ENCODE measurements around the gene HYAL4. TPM values are rescaled to one million over a fixed set of nuclear protein-coding genes. Genes with fewer than 3 reads are reported as not detected.
"Not testable (repeated sequence)": the region's sequence is repeated elsewhere in the genome, so short reads cannot be mapped to it uniquely, and the experiment has no call there.

Gene HYAL4
- total and polyA plus RNA-seq, 10 donors: 0.26 TPM; not detected in 9

GRCh38 chr7:123881300-123881699 lies 36.3 kb downstream of the HYAL4 start:
- no peak overlapping the region for H3K27ac ChIP-seq
- intact Hi-C loops (cut with DNase I; ENCODE audit: low total_unique reads): no loop called here
- 66 to 91% (median 85%) methylated on average over 2 of the region's 2 CpGs for WGBS, 5 donors
- no peak overlapping the region for H3K4me3 ChIP-seq
- no peaks in the 10 kb centered on the region for H3K4me1 ChIP-seq
- no peaks in the 10 kb centered on the region for H3K27me3 ChIP-seq (replicated peaks in 1 of 7)
- no peak for TF ChIP-seq CTCF (IDR thresholded peaks at IDR 0.05 in 8 of 11, conservative IDR thresholded peaks at IDR 0.05 in 3 of 11)
- no peak for TF ChIP-seq POLR2AphosphoS5 (IDR thresholded peaks at IDR 0.05)
- TF ChIP-seq POLR2A (IDR thresholded peaks at IDR 0.05): no peak
- H3K36me3 ChIP-seq: no peaks in the 10 kb centered on the region
- no peaks in the 10 kb centered on the region for H3K9me3 ChIP-seq
- no peak for DNase-seq

GRCh38 chr7:123883154-123883553 lies 38.2 kb downstream of the HYAL4 start:
- H3K27ac ChIP-seq: no peak overlapping the region
- no peak overlapping the region for H3K4me3 ChIP-seq
- TF ChIP-seq POLR2A (IDR thresholded peaks at IDR 0.05) (no peak), POLR2AphosphoS5 (IDR thresholded peaks at IDR 0.05) (no peak)
- no peaks in the 10 kb centered on the region for H3K36me3 ChIP-seq
- DNase-seq: no peak
- no peaks in the 10 kb centered on the region for H3K4me1 ChIP-seq
- H3K27me3 ChIP-seq (replicated peaks in 1 of 7): no peaks in the 10 kb centered on the region
- H3K9me3 ChIP-seq: no peaks in the 10 kb centered on the region
- intact Hi-C loops (cut with DNase I; ENCODE audit: low total_unique reads): no loop called here

- Histone ChIP-seq H3K36me3 (no peaks in the 10 kb centered on the region), H3K27me3 (replicated peaks in 1 of 7) (no peaks in the 10 kb centered on the region), H3K4me3 (no peak overlapping the region), H3K4me1 (no peaks in the 10 kb centered on the region), H3K9me3 (peaks cover 0 to 26% (median 8%) of the 10 kb centered on the region in 8 donors), H3K27ac (no peak overlapping the region)
- TF ChIP-seq CTCF (IDR thresholded peaks at IDR 0.05 in 8 of 11, conservative IDR thresholded peaks at IDR 0.05 in 3 of 11) (no peak), POLR2A (IDR thresholded peaks at IDR 0.05) (no peak), POLR2AphosphoS5 (IDR thresholded peaks at IDR 0.05) (no peak)
- DNase-seq: no peak
- intact Hi-C loops (cut with DNase I; ENCODE audit: low total_unique reads): no loop called here
Observed at GRCh38 chr7:123888192-123888591, 43.2 kb downstream of the HYAL4 start.

GRCh38 chr7:123894753-123895152 lies 49.8 kb downstream of the HYAL4 start:
- H3K27me3 ChIP-seq (replicated peaks in 1 of 7); H3K4me3 ChIP-seq; intact Hi-C loops (cut with DNase I; ENCODE audit: low total_unique reads); H3K27ac ChIP-seq; DNase-seq; H3K4me1 ChIP-seq; H3K36me3 ChIP-seq: not testable (repeated sequence)
- WGBS, 5 donors: 90 to 95% (median 91%) methylated on average over 7 to 10 of the region's 10 CpGs
- peaks cover 0 to 41% (median 19%) of the 10 kb centered on the region in 8 donors for H3K9me3 ChIP-seq

- Histone ChIP-seq H3K36me3 (no peaks in the 10 kb centered on the region), H3K4me1 (no peaks in the 10 kb centered on the region), H3K9me3 (peaks cover 0 to 12% (median 3%) of the 10 kb centered on the region in 8 donors), H3K4me3 (no peak overlapping the region), H3K27ac (no peak overlapping the region), H3K27me3 (replicated peaks in 1 of 7) (no peaks in the 10 kb centered on the region)
- DNase-seq: no peak
- WGBS, 5 donors: 85 to 94% (median 89%) methylated on average over 1 of the region's 1 CpG
- intact Hi-C loops (cut with DNase I; ENCODE audit: low total_unique reads): no loop called here
- TF ChIP-seq CTCF (IDR thresholded peaks at IDR 0.05 in 8 of 11, conservative IDR thresholded peaks at IDR 0.05 in 3 of 11): no peak
Observed at GRCh38 chr7:123901101-123901500, 56.1 kb downstream of the HYAL4 start.

Data from spleen (tissue), 11 donors.